Mesenchymal stem cell (in vitro differentiated cells and primary cell): ENCODE data around the gene PSAT1.

Experiments
- DNase-seq: peaks from one replicate; pipeline ENCODE4 v3.0.0-alpha.2; 2013
- H2AFZ ChIP-seq: one replicate; pipeline ENCODE4 v1.6.1; 2013; ENCODE audit warnings: low read depth, mild to moderate bottlenecking, control low read depth, inconsistent platforms, low read length, moderate library complexity
- H2AK5ac ChIP-seq: 2 replicates; pipeline ENCODE4 v1.6.1; 2013; ENCODE audit warnings: low read length, moderate library complexity, mild to moderate bottlenecking, inconsistent platforms; ENCODE audit not compliant: severe bottlenecking
- H2BK120ac ChIP-seq: one replicate; pipeline ENCODE4 v1.6.1; 2013; ENCODE audit warnings: low read depth, mild to moderate bottlenecking, inconsistent platforms, low read length, moderate library complexity
- H2BK12ac ChIP-seq, 2 experiments: one replicate each; pipeline ENCODE4 v1.6.1; 2013; ENCODE audit warnings: inconsistent platforms in 2 of 2, low read length in 2 of 2, mild to moderate bottlenecking in 2 of 2, moderate library complexity in 2 of 2, control low read depth in 1 of 2
- H2BK15ac ChIP-seq: one replicate; pipeline ENCODE4 v1.6.1; 2013; ENCODE audit warnings: mild to moderate bottlenecking, low read depth, inconsistent platforms; ENCODE audit not compliant: poor library complexity, severe bottlenecking
- H2BK5ac ChIP-seq: 2 replicates; pipeline ENCODE4 v1.6.1; 2013; ENCODE audit warnings: low read depth, mild to moderate bottlenecking, low read length, control low read depth, inconsistent platforms; ENCODE audit not compliant: poor library complexity, severe bottlenecking
- H3K14ac ChIP-seq, 2 experiments: one replicate each; pipeline ENCODE4 v1.6.1; 2013; ENCODE audit warnings: inconsistent platforms in 2 of 2, low read length in 2 of 2, control low read depth in 1 of 2, mild to moderate bottlenecking in 1 of 2, moderate library complexity in 1 of 2
- H3K18ac ChIP-seq, 2 experiments: one replicate each; pipeline ENCODE4 v1.6.1; 2013; ENCODE audit warnings: inconsistent platforms in 2 of 2, low read length in 2 of 2, control low read depth in 1 of 2, low read depth in 1 of 2, mild to moderate bottlenecking in 1 of 2
- H3K23ac ChIP-seq, 2 experiments: one replicate each; pipeline ENCODE4 v1.6.1; 2013; ENCODE audit warnings: inconsistent platforms in 2 of 2, low read length in 2 of 2, mild to moderate bottlenecking in 2 of 2, moderate library complexity in 2 of 2, control low read depth in 1 of 2
- H3K27ac ChIP-seq: 2 replicates; pipeline ENCODE4 v1.5.1; 2013; ENCODE audit warnings: mild to moderate bottlenecking, moderate library complexity, low read length, control low read depth, inconsistent platforms; ENCODE audit not compliant: poor library complexity, severe bottlenecking
- H3K27me3 ChIP-seq, 2 experiments: 2 replicates each; pipeline versions ENCODE4 v1.6.1 to v1.7.0; 2013; ENCODE audit warnings: low read length in 2 of 2, mild to moderate bottlenecking in 2 of 2, moderate library complexity in 2 of 2, control low read depth in 1 of 2, inconsistent platforms in 1 of 2; ENCODE audit not compliant: control insufficient read depth in 1 of 2, insufficient read depth in 1 of 2
- H3K36me3 ChIP-seq, 2 experiments: 2 replicates each; pipeline versions ENCODE4 v1.6.1 to v1.7.0; 2013; ENCODE audit warnings: low read length in 2 of 2, control low read depth in 1 of 2, inconsistent platforms in 1 of 2, low read depth in 1 of 2, mild to moderate bottlenecking in 1 of 2; ENCODE audit not compliant: insufficient read depth in 2 of 2, control insufficient read depth in 1 of 2
- H3K4ac ChIP-seq, 2 experiments: one replicate each; pipeline ENCODE4 v1.6.1; 2013; ENCODE audit warnings: inconsistent platforms in 2 of 2, low read length in 2 of 2, mild to moderate bottlenecking in 2 of 2, moderate library complexity in 2 of 2, control low read depth in 1 of 2, low read depth in 1 of 2
- H3K4me1 ChIP-seq: 2 replicates; pipeline ENCODE4 v1.6.1; 2013; ENCODE audit warnings: low read depth, low read length, control low read depth; ENCODE audit not compliant: control insufficient read depth, insufficient read depth
- H3K4me2 ChIP-seq: 2 replicates; pipeline ENCODE4 v1.6.1; 2013; ENCODE audit warnings: low read length, mild to moderate bottlenecking, inconsistent platforms; ENCODE audit not compliant: poor library complexity, severe bottlenecking
- H3K4me3 ChIP-seq, 2 experiments: 2 replicates each; pipeline versions ENCODE4 v1.5.1 to v1.7.0; 2013; ENCODE audit warnings: low read length in 2 of 2, mild to moderate bottlenecking in 2 of 2, control low read depth in 1 of 2, low read depth in 1 of 2; ENCODE audit not compliant: insufficient read depth in 1 of 2
- H3K79me1 ChIP-seq: replicated peaks from 2 replicates; pipeline ENCODE4 v1.6.1; 2013; ENCODE audit warnings: mild to moderate bottlenecking, control low read depth, low read length, inconsistent platforms; ENCODE audit not compliant: poor library complexity, severe bottlenecking
- H3K9ac ChIP-seq: 2 replicates; pipeline ENCODE4 v1.7.0; 2013; ENCODE audit warnings: mild to moderate bottlenecking, low read length, moderate library complexity
- H3K9me3 ChIP-seq: 2 replicates; pipeline ENCODE4 v1.7.0; 2013; ENCODE audit warnings: mild to moderate bottlenecking, low read length; ENCODE audit not compliant: control insufficient read depth
- H4K8ac ChIP-seq: one replicate; pipeline ENCODE4 v1.6.1; 2013; ENCODE audit warnings: inconsistent platforms, mild to moderate bottlenecking, low read length, moderate library complexity
- H4K91ac ChIP-seq: one replicate; pipeline ENCODE4 v1.6.1; 2013; ENCODE audit warnings: mild to moderate bottlenecking, low read length, inconsistent platforms
- WGBS: methylation state at CpG from one replicate; pipeline ENCODE4 v1.1.7; 2013; ENCODE audit warnings: mixed read lengths; 5-methylcytosine and 5-hydroxymethylcytosine counted together

PSAT1 gene

GRCh38 chr9:78319197-78320029, 22.5 kb downstream of the PSAT1 start:
- Histone ChIP-seq H4K8ac (no peak overlapping the region), H3K18ac (no peak overlapping the region), H2BK12ac (no peak overlapping the region), H3K14ac (no peak overlapping the region), H3K4ac (no peak overlapping the region), H3K36me3 (peaks cover 0 to 59% of the 10 kb centered on the region in 2 experiments), H3K9ac (no peak overlapping the region), H3K27ac (no peak overlapping the region), H3K27me3 (no peaks in the 10 kb centered on the region), H2BK5ac (no peak overlapping the region), H3K9me3 (no peaks in the 10 kb centered on the region), H3K4me1 (peaks cover 15% of the 10 kb centered on the region), H4K91ac (no peak overlapping the region), H3K23ac (no peak overlapping the region), H2AK5ac (no peak overlapping the region), H2BK15ac (no peak overlapping the region), H3K79me1 (peaks cover 20% of the 10 kb centered on the region), H3K4me2 (no peak overlapping the region), H2BK120ac (no peak overlapping the region), H2AFZ (no peak overlapping the region), H3K4me3 (no peak overlapping the region)
- DNase-seq, result no peak
- WGBS, result 98% methylated on average over 6 of the region's 6 CpGs

- H2BK5ac ChIP-seq, result no peak overlapping the region
- no peak overlapping the region for H3K4me2 ChIP-seq
- H4K8ac ChIP-seq, result no peak overlapping the region
- 97% methylated on average over 3 of the region's 4 CpGs for WGBS
- no peaks in the 10 kb centered on the region for H3K9me3 ChIP-seq
- H3K79me1 ChIP-seq, result peaks cover 18% of the 10 kb centered on the region
- H2BK120ac ChIP-seq, result no peak overlapping the region
- no peak overlapping the region for H3K4me3 ChIP-seq
- no peak overlapping the region for H3K27ac ChIP-seq
- no peak for DNase-seq
- H3K9ac ChIP-seq, result no peak overlapping the region
- H3K14ac ChIP-seq, result no peak overlapping the region
- H3K27me3 ChIP-seq, result no peaks in the 10 kb centered on the region
- no peak overlapping the region for H4K91ac ChIP-seq
- H2AFZ ChIP-seq, result no peak overlapping the region
- no peak overlapping the region for H2AK5ac ChIP-seq
- no peak overlapping the region for H3K4ac ChIP-seq
- no peak overlapping the region for H2BK15ac ChIP-seq
- H3K4me1 ChIP-seq, result peaks cover 8% of the 10 kb centered on the region
- H3K18ac ChIP-seq, result no peak overlapping the region
- H3K23ac ChIP-seq, result no peak overlapping the region
- H2BK12ac ChIP-seq, result no peak overlapping the region
- peaks cover 0 to 53% of the 10 kb centered on the region in 2 experiments for H3K36me3 ChIP-seq
These were observed 23.2 kb downstream of the PSAT1 start for GRCh38 chr9:78320030-78320693.

DNA sequence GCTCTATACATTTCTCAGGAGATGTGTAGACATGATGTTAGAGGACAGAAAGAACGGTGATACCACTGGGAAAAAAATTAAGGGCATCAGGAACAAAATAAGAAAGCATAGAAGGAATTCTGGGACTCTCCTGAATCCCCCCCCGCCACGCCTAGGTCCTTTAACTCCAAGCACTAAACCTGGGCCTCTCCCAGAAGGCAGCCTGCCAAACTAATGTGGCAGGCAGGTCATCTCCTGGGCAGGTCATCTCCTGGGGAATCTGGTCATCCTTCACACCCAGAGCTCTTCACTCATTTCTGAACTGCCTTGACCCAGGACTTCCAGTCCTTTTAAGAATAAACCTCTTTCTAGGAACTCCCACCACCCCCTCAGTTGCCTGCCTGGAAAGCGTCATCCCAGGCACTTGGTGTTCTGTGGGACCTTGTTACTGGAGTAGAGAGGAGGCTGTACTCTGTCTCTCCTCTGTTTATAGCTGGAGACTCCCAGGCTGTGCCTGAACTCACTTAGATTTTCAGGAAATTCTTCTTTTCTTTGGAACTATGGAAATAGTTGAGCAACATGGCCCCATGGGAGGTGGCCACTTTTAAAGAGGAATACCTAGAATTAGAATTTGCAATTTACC, 24.1 kb downstream of the PSAT1 start:
- H2BK120ac ChIP-seq, result no peak overlapping the region
- H2BK12ac ChIP-seq, result no peak overlapping the region
- no peak overlapping the region for H3K4me3 ChIP-seq
- no peak overlapping the region for H3K18ac ChIP-seq
- peaks cover 0 to 52% of the 10 kb centered on the region in 2 experiments for H3K36me3 ChIP-seq
- no peak overlapping the region for H3K27ac ChIP-seq
- no peak overlapping the region for H2AK5ac ChIP-seq
- H3K4me1 ChIP-seq, result peaks cover 7% of the 10 kb centered on the region
- H2AFZ ChIP-seq, result no peak overlapping the region
- DNase-seq, result no peak
- no peak overlapping the region for H3K23ac ChIP-seq
- H4K91ac ChIP-seq, result no peak overlapping the region
- H2BK5ac ChIP-seq, result no peak overlapping the region
- WGBS, result 93% methylated on average over 4 of the region's 4 CpGs
- H3K14ac ChIP-seq, result no peak overlapping the region
- H2BK15ac ChIP-seq, result no peak overlapping the region
- H3K79me1 ChIP-seq, result peaks cover 13% of the 10 kb centered on the region
- H3K27me3 ChIP-seq, result no peaks in the 10 kb centered on the region
- H3K9ac ChIP-seq, result no peak overlapping the region
- no peak overlapping the region for H4K8ac ChIP-seq
- no peaks in the 10 kb centered on the region for H3K9me3 ChIP-seq
- no peak overlapping the region for H3K4me2 ChIP-seq
- H3K4ac ChIP-seq, result no peak overlapping the region

GRCh38 chr9:78321505-78321904, 24.6 kb downstream of the PSAT1 start:
- H2BK15ac ChIP-seq, result no peak overlapping the region
- H3K23ac ChIP-seq, result no peak overlapping the region
- no peak overlapping the region for H3K14ac ChIP-seq
- H3K9ac ChIP-seq, result no peak overlapping the region
- peaks cover 5% of the 10 kb centered on the region for H3K4me1 ChIP-seq
- no peaks in the 10 kb centered on the region for H3K27me3 ChIP-seq
- H3K4ac ChIP-seq, result no peak overlapping the region
- no peak overlapping the region for H2BK5ac ChIP-seq
- no peak overlapping the region for H3K4me2 ChIP-seq
- H2BK12ac ChIP-seq, result no peak overlapping the region
- H3K27ac ChIP-seq, result no peak overlapping the region
- no peak overlapping the region for H4K8ac ChIP-seq
- no peak overlapping the region for H2AK5ac ChIP-seq
- no peaks in the 10 kb centered on the region for H3K9me3 ChIP-seq
- no peak overlapping the region for H2AFZ ChIP-seq
- H3K36me3 ChIP-seq, result peaks cover 0 to 47% of the 10 kb centered on the region in 2 experiments
- no peak overlapping the region for H2BK120ac ChIP-seq
- WGBS, result 94% methylated on average over 7 of the region's 7 CpGs
- no peak overlapping the region for H3K18ac ChIP-seq
- DNase-seq, result no peak
- peaks cover 8% of the 10 kb centered on the region for H3K79me1 ChIP-seq
- H4K91ac ChIP-seq, result no peak overlapping the region
- no peak overlapping the region for H3K4me3 ChIP-seq
